Measurements from ENCODE around the gene CRB2.

The CRB2 gene

DNA sequence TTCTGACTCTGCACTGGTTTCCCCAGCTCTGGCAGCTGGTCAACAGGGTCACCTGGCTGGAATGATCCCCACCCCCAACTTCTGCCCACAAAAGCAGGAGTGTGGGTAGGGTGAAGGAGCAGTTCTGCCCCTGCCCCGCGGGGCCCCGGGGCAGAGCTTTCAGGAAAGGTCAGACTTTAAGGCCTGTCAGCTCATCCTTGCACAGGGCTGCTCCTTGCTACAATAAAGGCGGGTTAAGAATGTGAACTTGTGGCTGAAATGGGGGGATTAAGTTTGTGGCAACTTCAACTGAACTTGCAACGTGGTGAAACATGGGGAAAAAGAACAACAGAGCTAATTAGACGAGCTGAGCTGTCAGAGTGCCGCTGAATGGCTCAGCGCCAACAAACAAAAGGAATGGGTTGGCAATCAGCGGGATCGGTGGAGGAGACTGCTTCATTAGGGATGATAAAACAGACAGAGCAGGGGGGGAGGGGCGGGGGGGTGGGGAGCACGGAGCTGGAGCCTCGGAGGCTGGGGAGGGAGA is 50.8 kb downstream of the CRB2 start:
- DNase-seq (ENCODE audit: low read depth): no peak

DNA sequence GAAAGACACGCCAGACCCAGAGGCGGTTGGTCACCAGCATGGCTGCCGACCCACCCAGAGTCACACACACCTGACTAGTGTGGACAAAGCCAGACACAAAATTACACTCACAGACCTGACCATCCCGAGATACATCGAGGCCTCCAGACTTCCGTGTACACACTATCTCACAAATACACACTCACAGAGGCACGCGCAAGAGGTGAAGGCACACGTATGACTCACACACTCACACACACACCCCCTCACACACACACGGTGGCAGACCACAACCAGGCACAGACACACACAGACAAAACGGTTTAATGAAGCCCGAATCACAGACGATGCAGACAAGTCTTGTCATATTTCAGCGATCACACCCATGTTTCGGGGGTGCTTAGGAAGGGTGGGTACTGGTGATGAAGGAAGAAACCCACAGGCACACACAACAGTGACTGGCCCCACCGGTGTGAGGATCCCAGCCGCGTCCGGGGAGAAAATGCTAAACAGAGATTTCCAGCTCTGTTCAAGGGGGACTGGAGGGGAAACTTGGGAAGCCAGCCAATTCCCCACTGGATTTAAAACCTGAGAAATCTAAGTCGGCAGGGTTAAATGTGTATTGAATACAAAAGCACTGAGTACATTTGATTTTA is 51.3 kb downstream of the CRB2 start:
- DNase-seq (ENCODE audit: low read depth): no peak

DNA sequence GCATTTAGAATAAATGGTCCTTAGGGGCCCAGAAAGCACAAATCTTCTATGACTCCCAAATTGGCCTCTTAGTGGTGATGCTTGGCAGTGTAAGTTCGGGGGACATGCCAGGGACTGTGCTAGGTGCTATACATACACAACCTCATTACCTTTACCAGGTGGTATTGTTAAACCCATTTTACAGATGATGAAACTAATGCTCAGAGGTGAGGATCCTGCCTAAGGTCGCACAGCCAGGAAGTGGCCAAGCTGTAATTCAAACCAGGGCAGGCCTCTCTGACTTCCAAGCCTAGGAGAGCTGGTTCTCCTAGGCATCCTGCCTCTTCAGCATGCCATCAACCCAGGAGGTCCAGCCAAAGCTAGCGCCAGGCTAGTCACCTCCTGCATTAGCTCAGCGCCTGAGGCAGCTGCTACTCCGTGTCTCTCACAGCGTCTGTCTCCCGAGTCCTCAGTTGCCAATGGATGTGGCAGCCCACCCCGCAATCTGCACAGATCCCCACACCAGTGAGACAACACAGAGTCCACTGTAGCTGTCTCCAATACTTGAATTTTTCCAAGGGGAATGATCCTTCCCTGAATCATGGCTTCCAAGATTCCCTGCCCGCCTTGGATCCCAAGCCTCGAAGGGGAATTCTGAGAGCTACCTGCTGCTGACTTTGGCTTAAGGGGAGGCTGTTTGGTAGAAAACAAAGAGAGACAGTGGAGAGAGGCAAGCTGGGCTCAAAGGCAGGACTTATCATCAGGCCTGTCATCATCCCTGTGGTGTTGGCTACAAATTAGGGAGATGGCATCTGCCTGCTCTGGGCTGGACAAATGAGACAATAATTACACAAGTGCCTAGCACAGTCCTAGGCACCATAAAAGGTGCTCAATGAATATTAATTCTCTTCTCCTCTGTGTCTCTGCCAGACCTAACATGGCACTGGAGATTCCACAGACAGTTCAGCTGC is 52.6 kb downstream of the CRB2 start:
- DNase-seq (ENCODE audit: low read depth): no peak

DNA sequence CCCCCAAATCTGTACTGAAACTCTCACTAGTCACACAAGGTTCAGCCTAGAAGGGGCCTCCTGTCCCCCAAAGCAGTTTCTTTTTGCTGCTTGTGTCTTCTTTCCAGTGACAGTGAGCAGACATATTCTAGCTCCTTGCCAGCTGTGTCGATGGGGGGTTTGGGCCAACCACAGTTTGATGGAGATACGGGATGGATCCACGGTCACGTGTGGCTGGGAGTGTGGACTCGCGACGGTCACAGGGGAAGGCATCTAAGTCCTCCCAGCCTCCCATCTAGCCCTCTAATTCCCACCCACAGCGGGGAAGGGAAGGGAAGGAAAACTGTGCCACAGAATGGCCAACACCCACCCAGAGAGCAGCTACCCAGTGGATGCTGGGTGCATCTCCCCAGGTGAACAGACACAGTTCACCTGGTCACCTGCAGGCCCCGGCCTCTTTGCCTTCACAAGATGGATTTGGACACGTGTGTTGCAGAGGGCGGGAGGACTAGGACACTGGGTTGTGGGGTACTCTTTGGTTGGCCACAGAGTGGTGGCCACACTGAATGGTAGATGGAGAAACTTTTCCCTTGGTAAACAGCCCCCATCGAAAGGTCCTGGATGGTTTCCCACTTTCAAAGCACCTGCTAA is 54.4 kb downstream of the CRB2 start:
- DNase-seq (ENCODE audit: low read depth): no peak

DNA sequence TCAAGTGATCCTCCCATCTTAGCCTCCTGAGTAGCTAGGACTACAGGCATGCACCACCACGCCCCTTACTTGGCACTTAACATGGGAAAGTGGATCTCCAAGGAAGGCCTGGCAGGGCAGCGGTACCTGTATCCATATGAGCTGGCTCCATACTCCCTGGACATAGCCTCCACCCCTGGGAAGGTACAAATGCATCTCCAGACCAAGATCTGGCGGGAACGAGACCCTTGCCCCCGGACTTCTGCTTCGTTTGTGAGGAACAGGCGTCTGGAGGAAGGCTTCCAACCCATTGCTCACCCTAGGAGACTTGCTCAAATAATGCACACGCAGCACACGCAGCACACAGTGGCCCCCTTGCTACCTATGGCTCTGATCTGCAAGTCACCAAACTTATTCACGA is 55.2 kb downstream of the CRB2 start:
- no peak for DNase-seq (ENCODE audit: low read depth)

DNA sequence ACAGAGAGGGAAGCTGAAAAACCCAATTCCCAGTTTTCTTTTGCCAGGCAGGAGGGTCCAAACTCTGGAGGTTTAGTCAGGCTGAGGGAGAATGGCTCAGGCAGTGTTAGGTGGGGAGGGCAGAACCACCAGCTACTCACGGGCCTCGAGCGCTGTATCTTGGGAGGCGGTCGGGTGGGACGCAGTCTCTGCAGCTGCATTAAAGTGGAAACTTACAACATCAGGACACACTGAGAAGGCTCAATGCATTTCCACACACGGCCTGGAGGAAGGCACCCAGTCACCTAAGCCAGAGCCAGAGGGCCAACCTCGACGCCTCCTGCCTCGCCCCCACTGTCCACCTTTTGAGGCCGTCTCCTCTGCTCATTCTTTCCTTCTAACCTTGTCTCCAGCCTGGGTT is 55.6 kb downstream of the CRB2 start:
- DNase-seq (ENCODE audit: low read depth): no peak

DNA sequence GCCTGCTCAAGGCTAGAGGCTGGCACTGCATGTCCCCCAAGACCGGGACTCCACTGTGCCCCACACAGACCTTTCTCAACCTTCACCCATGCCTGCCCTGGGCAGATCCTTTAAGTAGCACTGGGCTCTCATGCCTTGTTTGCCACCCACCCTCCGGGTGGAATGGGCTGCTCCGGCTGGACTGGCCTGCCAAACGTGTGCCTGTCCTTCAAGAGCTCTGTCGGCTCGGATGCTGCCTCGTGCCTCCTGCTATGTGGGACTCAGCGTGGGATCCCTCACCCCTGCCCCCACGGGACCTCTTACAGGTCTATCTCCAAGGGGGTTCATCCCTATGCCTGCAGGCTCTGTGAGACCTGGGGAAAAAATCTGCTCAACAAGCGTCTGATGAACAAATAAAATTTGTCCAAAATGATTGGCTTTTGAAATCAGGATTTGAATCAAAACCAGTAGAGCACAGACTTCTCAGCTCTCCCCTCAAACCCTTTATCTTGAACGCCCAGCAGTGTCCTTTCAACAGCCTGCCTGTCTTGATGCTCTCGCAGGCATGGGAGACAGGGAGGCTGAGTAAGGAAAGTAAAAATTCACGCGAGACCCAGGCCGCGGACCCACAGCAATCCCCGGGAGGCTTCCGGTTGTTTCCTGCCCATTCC is 56.3 kb downstream of the CRB2 start:
- DNase-seq (ENCODE audit: low read depth): no peak

DNA sequence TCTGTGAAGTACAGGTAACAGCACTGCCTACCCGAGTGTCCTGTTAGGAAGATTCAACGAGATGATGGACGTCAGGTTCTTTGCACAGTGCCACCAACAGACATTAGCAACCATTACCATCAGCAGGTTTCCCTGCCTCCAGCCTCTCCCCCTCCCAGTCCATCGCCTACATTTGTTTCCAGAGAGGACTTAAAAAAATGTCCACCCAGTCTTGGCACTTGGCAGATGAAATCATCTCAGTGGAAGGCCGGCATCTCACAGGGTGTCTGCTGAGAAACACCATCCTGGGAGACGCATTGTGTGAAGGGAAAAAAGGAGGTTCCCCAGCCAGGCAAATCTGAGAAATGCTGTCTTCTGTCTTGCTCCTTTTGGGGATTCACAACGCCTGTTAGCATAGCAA is 58.2 kb downstream of the CRB2 start:
- DNase-seq (ENCODE audit: low read depth): no peak

DNA sequence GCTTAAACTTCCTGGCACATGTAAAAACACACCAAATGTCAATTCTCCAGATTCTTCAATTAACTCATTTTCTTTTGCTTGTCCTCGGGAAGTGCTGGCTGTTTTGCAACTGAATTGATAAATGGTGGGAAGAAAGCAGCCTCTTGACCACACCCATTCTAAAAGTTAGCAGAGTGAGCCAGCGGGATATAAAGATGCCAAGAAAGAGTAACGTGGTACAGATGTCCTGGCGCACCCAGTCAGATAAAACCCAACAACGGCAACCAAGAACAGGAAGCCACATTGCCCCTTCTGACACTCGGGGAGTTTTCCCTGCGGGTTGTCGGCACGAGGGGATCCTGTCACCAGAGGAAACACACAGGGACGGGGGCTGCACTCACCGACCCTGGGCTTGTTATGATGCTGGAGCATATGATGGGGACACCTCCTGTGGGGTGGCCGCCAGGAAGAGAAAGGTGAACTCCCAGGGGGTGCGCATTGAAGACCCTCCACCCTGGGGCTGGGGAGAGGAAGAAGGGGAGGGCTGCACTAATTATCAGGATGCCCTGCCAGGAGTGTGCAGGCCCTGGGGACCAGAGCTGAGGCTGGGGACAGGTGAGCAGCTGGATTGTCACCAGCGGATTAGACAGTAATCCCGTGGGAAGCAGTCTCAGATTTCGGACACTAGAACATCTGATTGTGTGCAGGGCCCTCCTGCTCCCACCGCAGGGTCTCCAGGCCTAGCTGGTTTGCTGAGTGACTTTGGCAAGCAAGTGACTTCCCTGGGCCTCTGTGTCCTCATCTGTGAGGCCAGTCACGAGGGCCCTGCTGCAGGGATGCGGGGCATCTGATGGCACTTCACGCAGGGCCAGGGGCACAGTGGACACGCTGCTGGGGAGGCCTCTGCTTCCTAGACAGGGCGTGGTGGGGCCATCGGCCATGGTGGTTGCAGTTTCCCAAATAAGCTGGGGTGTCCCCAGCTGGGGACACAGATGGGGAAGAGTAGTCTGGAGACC is 59.2 kb downstream of the CRB2 start:
- DNase-seq (ENCODE audit: low read depth): no peak

DNA sequence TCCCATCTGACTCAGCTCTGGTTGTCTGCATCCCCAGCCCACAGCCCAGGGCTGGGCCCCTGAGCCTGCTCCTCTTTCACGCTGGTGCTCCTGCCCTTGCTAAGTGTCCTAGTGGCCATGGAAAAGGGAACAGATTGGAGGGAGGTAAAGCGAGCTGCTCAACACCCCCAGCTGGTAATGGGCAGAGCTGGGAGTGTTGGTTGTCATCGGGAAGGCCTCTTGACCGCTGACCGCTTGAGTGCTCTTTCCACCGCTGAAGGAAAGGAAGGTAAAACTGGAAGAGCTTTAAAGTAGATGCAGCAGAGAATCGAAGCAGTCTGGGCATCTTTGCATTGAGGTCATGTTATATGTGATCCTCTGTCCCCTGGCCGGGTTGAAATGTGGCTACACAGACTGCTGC is 60.2 kb downstream of the CRB2 start:
- DNase-seq (ENCODE audit: low read depth): no peak

DNA sequence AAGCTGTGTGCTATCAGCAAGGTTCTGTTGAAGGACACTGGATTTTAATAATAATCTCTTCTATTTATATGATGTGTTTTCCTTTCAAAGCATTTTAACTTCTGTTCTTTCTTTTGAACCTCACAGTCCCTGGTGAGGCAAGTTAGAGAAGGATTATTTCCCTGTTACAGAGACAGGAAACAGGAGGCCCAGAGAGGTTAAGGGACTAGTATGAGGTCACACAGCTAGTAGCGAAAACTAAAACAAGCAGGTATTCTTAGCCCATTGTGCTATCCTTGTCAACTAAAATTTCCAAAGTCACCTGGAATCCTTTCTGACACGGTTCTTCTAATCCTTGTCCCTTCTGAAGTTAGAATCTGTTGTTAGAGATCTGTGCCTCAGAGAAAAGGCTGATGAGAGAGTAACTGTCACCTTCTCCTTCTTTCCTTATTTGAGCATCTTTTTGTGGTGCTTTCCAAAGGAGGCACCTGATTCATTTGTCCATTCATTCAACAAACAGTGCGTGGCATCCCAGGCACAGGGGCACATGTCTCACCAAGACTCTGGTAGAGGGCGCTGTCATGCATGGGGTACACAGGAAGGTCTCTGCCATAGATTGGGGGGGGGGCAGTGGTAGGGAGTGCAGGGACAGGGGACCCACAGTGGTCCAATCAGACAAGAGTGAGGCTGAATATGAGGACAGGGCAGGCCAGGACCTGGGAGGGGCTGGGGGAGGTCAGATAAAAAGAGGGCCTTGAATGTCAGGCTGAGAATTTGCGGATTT is 61.5 kb downstream of the CRB2 start:
- no peak for DNase-seq (ENCODE audit: low read depth)

DNA sequence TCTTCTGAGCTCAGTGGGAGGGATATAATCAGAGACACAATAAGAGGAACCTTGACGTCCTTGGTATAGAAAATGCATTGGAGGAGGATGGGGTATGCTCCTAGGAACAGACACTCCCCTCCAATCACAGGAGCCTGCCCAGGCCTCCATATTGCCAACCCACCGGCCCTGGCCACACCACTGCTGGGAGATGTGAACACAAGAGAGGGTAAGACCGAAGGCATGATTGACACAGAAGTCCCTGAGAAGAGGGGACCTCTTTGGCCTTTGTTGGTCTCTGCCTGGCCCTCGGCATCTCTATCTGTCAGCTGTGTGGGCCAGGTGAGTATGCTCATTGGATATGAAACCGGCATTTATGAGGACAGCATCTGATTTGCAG is 62.0 kb downstream of the CRB2 start:
- no peak for DNase-seq (ENCODE audit: low read depth)

DNA sequence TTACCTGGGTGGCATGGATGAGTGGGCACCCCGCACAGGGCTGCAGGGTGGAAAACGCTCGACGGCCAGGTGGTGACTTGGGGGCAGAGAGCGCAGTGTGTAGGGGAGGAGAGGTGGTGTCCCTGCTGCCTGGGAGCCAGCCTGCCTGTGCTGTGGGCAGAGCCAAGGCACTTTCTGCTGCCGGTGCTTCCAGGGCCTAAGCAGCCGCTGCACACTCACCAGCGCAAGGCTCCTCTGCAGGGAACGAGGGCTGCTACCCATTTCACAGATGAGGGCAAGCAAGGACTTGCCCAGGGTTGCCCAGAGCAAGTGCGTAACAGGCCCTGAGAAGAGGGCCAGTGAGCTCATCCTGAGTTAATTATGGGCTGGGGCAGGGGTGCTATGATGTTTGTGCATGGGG is 62.5 kb downstream of the CRB2 start:
- DNase-seq (ENCODE audit: low read depth): no peak

DNA sequence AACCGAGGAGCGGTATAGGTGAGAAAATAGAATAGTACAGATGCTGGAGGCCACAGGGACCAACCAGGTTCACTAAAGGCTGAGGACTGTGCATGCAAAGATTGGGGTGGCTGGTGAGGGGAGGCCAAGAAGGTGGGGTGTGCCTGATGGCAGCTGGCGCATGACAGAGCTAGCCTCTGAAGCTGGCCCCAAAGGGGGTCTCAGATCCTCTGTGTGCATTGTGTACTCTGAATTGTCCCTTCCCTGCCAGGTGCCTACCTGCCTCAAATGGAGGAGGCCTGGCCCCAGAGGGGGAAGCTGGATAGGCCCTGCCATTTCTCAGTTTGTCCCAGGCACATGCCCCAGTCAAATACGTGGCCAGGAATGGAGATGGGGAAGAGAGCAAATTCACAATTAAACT is 63.1 kb downstream of the CRB2 start:
- no peak for DNase-seq (ENCODE audit: low read depth)

DNA sequence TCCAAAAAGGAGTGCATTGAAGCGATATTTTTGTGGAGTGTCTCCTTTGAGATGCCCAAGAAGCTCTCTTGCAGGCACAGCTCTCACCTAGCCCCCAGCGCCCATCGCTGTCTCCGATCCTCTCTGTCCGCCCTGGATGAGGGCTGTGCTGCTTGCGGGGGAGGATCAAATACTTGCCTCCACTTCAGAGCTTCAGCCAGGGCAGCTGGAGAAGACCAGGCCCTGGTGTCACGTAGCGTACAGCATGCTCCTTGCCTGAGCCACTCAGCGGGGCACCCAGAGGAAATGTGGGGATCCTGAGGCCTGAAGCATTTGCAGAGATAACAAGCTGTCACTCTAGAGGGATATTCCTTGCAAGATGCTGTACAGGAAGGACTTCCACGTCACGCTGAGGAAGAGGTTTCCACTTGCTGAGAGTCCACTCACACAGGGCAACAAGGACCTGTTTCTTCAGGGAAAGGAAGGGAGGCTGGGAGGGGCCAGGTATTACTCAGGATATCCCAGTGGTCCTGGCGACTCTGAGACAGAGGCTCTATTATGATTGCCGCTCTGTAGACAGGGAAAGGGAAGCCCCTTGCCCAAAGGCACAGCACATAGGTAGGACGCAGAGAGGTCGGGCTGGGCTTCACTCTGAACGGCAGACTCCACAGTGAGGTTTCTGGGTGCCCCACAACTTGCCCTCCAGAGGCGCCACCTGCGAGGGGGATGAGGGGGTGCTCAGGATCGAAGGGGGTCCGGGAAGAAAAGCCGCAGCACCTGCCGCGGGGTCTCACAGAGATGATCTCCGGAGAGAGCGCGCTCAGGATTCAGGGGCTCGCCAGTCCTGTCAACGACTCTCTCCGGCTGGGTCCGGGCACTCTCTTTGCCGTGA is 64.0 kb downstream of the CRB2 start:
- no peak for DNase-seq (ENCODE audit: low read depth)

DNA sequence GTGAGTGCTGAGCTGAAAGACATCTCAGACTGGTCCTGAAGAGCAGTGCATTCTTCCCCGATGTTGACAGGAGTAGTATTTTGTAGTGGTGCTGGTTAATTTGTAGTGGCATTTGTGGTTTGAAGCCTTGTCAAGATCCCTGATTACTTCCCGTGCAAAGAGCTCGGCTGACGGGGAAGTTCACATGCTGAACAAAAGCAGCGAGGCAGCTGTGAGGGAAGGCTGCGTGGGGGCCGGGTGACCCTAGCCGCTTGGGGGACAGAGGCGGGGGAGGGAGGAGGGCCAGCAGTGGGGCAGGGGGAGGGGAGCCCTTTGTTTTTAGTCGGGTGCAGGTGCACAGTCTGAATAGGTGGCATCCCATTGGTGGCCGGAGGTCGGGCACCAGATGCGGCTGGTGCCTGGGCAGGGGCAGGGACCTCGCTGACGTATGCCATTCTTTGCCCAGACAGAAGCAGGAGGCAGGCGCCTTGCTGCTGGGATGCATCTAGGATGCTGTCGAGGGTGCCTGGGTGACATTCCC is 64.7 kb downstream of the CRB2 start:
- DNase-seq (ENCODE audit: low read depth): no peak

DNA sequence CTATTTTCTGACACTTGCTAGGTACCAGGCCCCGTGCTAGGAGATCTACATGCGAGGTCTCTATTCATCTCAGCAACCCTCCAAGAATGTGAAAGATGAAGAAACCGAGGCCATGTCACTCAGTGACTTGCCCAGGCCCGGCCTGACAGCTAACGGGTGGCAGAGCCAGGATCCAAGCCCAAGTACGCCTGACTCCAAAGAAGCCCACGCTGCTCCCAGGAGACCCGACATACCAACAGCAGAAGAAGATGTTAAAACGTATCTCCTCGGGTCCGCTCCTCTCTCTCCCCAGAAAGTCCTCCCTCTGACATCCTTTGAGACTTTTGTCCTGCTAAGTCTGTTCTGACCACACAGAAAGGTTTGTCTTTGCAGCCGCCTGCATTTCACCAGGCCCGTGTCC is 65.2 kb downstream of the CRB2 start:
- no peak for DNase-seq (ENCODE audit: low read depth)

DNA sequence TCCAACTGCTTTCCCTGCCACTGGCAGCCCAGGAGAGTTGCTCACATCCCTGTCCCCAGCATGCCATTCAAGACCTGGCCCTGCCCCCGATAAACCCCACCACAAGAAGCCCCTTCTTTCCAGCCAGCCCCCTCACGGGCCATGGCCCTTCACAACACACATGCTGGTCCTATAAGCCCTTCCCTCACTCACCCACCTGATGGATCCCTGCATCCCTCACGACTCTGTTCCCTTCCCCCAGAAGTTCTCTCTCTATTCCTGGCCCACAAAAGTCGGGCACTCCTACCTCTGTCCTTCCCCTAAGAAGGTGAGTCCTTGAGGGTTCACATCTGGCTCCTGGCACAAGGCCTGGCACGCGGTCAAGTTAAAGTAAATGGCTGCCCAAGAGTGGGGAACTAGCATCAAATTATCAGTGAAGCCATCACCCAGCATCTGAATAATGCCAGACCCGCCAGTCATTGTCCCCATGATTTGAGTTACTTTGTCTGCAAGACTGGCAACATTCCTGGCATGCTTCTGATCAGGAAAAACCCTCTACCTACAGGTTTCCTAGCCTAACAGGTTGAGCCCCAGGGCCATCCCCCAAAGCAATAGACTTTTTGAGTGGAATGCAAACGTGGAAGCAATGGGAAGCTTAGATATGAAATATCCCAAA is 65.9 kb downstream of the CRB2 start:
- no peak for DNase-seq (ENCODE audit: low read depth)
